GM23248 (cell line): Measurements from ENCODE around the gene TNFRSF11A. TPM values are rescaled to one million over a fixed set of nuclear protein-coding genes. Genes with fewer than 3 reads are reported as not detected.

Experiments used
- DNase-seq: peaks from one replicate; pipeline ENCODE4 v3.0.0-alpha.2; 2015
- H2AFZ ChIP-seq: fragments of 200-600 bp; sonication (generic); 2 replicates; pipeline ENCODE4 v1.6.1; 2016; ENCODE audit warnings: antibody characterized with exemption
- H3F3A ChIP-seq: fragments of 200-600 bp; sonication (generic); 2 replicates; pipeline ENCODE4 v1.6.1; 2016; ENCODE audit warnings: mild to moderate bottlenecking, antibody characterized with exemption, mixed run types; ENCODE audit not compliant: insufficient read depth
- H3K27ac ChIP-seq: fragments of 200-600 bp; sonication (generic); 2 replicates; pipeline ENCODE4 v1.5.1; 2016; ENCODE audit warnings: mild to moderate bottlenecking
- H3K27me3 ChIP-seq: fragments of 200-600 bp; sonication (generic); replicated peaks from 2 replicates; pipeline ENCODE4 v1.6.1; 2016; ENCODE audit warnings: mild to moderate bottlenecking; ENCODE audit not compliant: insufficient read depth
- H3K36me3 ChIP-seq: fragments of 200-600 bp; sonication (generic); 2 replicates; pipeline ENCODE4 v1.6.1; 2016; ENCODE audit warnings: low read depth, mild to moderate bottlenecking
- H3K4me1 ChIP-seq: fragments of 200-600 bp; sonication (generic); 2 replicates; pipeline ENCODE4 v1.6.1; 2016; ENCODE audit warnings: mild to moderate bottlenecking; ENCODE audit not compliant: insufficient read depth
- H3K4me2 ChIP-seq: fragments of 200-600 bp; sonication (generic); one replicate; pipeline ENCODE4 v1.6.1; 2016; ENCODE audit warnings: mild to moderate bottlenecking; ENCODE audit not compliant: unreplicated experiment
- H3K4me3 ChIP-seq: fragments of 200-600 bp; sonication (generic); 2 replicates; pipeline ENCODE4 v1.5.1; 2016; ENCODE audit warnings: mild to moderate bottlenecking
- H3K79me2 ChIP-seq: fragments of 200-600 bp; sonication (generic); 2 replicates; pipeline ENCODE4 v1.6.1; 2016; ENCODE audit warnings: mild to moderate bottlenecking; ENCODE audit not compliant: insufficient read depth
- H3K9ac ChIP-seq: fragments of 200-600 bp; sonication (generic); 2 replicates; pipeline ENCODE4 v1.6.1; 2016; ENCODE audit warnings: mild to moderate bottlenecking
- H3K9me2 ChIP-seq: fragments of 200-600 bp; sonication (generic); 2 replicates; pipeline ENCODE4 v1.6.1; 2016; ENCODE audit warnings: mixed run types, mild to moderate bottlenecking, moderate library complexity; ENCODE audit not compliant: insufficient read depth
- H3K9me3 ChIP-seq: fragments of 200-600 bp; sonication (generic); one replicate; pipeline ENCODE4 v1.6.1; 2017; ENCODE audit warnings: low read depth
- H4K20me1 ChIP-seq: fragments of 200-600 bp; sonication (generic); 2 replicates; pipeline ENCODE4 v1.6.0; 2016; ENCODE audit not compliant: insufficient read depth
- EZH2 ChIP-seq: fragments of 200-600 bp; sonication (generic); IDR thresholded peaks from 2 replicates; pipeline ENCODE4 v1.6.1; 2018; ENCODE audit warnings: antibody characterized with exemption, mild to moderate bottlenecking; ENCODE audit not compliant: insufficient read depth, poor library complexity, severe bottlenecking
- EZH2phosphoT487 ChIP-seq: fragments of 200-600 bp; sonication (generic); IDR thresholded peaks from 2 replicates; pipeline ENCODE4 v1.6.1; 2018; ENCODE audit warnings: antibody characterized with exemption, moderate library complexity, mild to moderate bottlenecking, low read depth; ENCODE audit not compliant: insufficient read depth
- WGBS, 2 experiments: methylation state at CpG; one replicate each; pipeline ENCODE4 v1.1.6; 2015 to 2017; ENCODE audit warnings: low lambda C conversion rate in 2 of 2, low coverage in 1 of 2; ENCODE audit errors: missing lambda C conversion rate in 2 of 2; 5-methylcytosine and 5-hydroxymethylcytosine counted together
- in situ Hi-C: fragments of 300-500 bp; cut with MboI; formaldehyde crosslinking; loops from 2 replicates; pipeline ENCODE4 v1.15.0; 2020
- polyA plus RNA-seq: library from polyadenylated mRNA; unstranded; fragments of >200 nt; fragmentation: Nextera tagmentation; extraction: Ambion mirVana; gene quantifications from 2 replicates; pipeline ENCODE4 v1.2.1, GENCODE V29; 2016
- small RNA-seq: library from RNA; depleted of rRNA; stranded (forward); fragments of <200 nt; gene quantifications from one replicate; pipeline ENCODE3, GENCODE V24; 2014; ENCODE audit warnings: low read depth, low replicate concordance
- total RNA-seq: library from RNA; depleted of rRNA; stranded (reverse); fragments of >200 nt; shearing (Covaris generic); gene quantifications from 2 replicates; pipeline ENCODE4 v1.2.3, GENCODE V29; 2014; rRNA removed

The TNFRSF11A gene
- total and polyA plus RNA-seq, 2 experiments from 2014 or later = 0.09 to 0.22 TPM

DNA sequence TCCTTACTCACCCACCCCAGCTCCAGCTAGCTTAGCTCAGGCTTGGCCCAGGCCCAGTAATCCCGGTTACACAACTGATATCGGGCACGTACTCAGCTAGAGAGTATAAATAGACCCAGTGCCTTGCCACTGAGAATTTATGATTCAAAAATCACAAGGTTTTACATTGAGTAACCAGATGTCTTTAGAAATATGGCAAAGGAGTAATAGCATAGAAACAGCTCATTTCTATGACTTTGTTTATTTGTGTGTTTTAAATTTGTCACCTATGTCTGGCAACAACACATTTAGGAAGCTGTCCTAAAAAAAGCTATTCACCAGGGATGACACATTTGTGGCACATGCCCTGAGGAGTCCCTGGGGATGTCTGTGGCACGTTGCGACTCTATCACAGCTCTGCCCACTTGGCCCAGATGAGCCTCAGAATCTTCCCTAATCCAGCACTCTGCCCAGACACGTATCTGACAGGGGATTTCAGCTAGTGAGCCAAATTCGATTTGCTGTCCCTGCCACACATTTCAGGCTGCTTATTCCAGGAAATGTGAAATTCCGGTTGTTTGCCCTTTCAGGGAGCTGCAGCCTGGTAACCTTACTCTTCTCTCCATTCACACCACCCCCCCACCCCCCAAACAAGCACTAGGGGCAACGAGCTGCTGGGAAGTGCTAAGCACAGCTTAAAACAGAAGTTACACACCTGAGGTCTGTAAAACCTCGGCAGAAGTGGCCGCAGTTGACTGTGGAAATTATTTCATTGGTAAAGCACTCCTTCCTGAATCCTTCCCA, 112.3 kb downstream of the TNFRSF11A start:
- H3K79me2 ChIP-seq = no peaks in the 10 kb centered on the region
- peak overlapping the region; percentile 51 for H2AFZ ChIP-seq
- H4K20me1 ChIP-seq = no peaks in the 10 kb centered on the region
- in situ Hi-C loops = no loop called here
- peak overlapping the region; percentile 25 for H3K4me3 ChIP-seq
- H3K4me2 ChIP-seq = peak overlapping the region; percentile 74
- peak overlapping the region; percentile 57 for H3K27ac ChIP-seq
- peak overlapping the region; percentile 48 for H3K9ac ChIP-seq
- no peaks in the 10 kb centered on the region for H3K9me2 ChIP-seq
- no peaks in the 10 kb centered on the region for H3K36me3 ChIP-seq
- WGBS, 2 experiments = 1 to 2% methylated on average over 11 of the region's 11 CpGs
- H3K27me3 ChIP-seq = no peaks in the 10 kb centered on the region
- H3K9me3 ChIP-seq = no peaks in the 10 kb centered on the region
- peaks cover 24% of the 10 kb centered on the region for H3K4me1 ChIP-seq
- TF ChIP-seq EZH2phosphoT487 (no peak), EZH2 (no peak)
- H3F3A ChIP-seq = peaks cover 21% of the 10 kb centered on the region; the same call in 1 of the 2 replicates
- peak; percentile 90 for DNase-seq

DNA sequence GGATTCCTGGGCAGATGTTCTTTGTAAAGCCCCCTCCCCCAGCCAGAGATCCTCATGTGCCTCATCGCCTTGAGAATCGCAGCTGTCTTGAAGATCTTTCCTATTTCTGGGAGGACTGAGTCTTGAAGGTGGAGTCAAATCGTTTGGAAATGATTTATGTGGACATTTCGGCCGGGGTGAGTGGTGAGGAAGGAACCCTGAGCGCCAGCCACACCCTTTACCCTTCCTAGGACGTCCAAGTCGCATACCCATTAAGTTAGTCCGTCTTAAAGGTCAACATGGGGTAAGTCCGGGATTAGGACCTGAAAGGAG, 112.9 kb downstream of the TNFRSF11A start:
- Histone ChIP-seq H3K4me1 (peaks cover 24% of the 10 kb centered on the region), H3K9me3 (no peaks in the 10 kb centered on the region), H3K79me2 (no peaks in the 10 kb centered on the region), H2AFZ (peak overlapping the region; percentile 51), H3K27me3 (no peaks in the 10 kb centered on the region), H3K4me2 (peak overlapping the region; percentile 74), H3F3A (peaks cover 21% of the 10 kb centered on the region; the same call in 1 of the 2 replicates), H3K9ac (peak overlapping the region; percentile 48), H4K20me1 (no peaks in the 10 kb centered on the region), H3K27ac (0 out of 2 replicates have a peak overlapping the region, but pooled peaks have one; percentile 57), H3K36me3 (no peaks in the 10 kb centered on the region), H3K4me3 (peak overlapping the region; percentile 25), H3K9me2 (no peaks in the 10 kb centered on the region)
- TF ChIP-seq EZH2 = no peak
- no peak for TF ChIP-seq EZH2phosphoT487
- WGBS, 2 experiments = 12 to 16% methylated on average over 10 of the region's 10 CpGs
- in situ Hi-C loops = no loop called here
- peak; percentile 44 for DNase-seq

DNA sequence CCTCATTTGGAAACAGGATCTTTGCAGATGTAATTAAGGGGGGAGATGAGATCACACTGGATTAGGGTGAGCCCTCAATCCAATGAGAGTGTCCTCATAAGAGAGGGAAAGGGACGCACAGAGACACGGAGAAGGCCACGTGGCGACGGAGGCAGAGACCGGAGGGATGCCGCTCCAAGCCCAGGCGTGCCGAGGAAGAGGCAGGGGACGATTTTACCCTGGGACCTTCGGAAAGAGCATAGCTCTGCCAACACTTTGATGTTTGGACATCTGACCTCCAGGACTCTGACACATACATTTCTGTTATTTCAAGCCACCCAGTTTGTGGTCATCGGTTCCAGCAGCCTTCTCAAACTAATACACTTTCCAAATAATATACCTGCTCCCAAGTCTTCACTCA, 113.3 kb downstream of the TNFRSF11A start:
- Histone ChIP-seq H3K36me3 (no peaks in the 10 kb centered on the region), H3F3A (peaks cover 21% of the 10 kb centered on the region; the same call in 1 of the 2 replicates), H3K27me3 (no peaks in the 10 kb centered on the region), H3K27ac (no peak overlapping the region), H3K9me3 (no peaks in the 10 kb centered on the region), H3K4me2 (peak overlapping the region; percentile 74), H3K4me3 (no peak overlapping the region), H3K9me2 (no peaks in the 10 kb centered on the region), H2AFZ (no peak overlapping the region), H3K4me1 (peaks cover 24% of the 10 kb centered on the region), H4K20me1 (no peaks in the 10 kb centered on the region), H3K79me2 (no peaks in the 10 kb centered on the region), H3K9ac (no peak overlapping the region)
- 97% methylated on average over 9 to 12 of the region's 12 CpGs for WGBS, 2 experiments
- TF ChIP-seq EZH2 (no peak), EZH2phosphoT487 (no peak)
- in situ Hi-C loops = no loop called here
- no peak for DNase-seq

DNA sequence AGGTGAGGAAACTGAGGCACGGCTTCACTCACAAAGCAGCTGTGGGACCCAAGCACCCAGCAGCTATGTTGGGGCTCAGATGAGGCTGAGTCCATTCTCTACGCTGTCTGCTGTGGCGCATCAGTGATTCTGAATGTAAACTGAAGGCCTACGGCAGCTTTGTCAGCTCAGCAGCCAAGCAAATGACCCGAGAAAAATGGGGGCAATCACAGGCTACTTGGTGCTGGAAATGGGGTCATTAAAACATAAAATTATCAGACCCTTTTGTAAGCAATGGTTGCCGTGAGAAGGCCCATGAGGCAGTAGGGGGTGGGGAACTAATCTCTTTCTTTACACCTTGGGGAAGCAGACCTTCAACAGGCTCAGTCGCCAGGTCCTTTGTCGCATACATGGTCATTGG, 113.8 kb downstream of the TNFRSF11A start:
- peaks cover 24% of the 10 kb centered on the region for H3K4me1 ChIP-seq
- TF ChIP-seq EZH2 = no peak
- TF ChIP-seq EZH2phosphoT487 = no peak
- no peak overlapping the region for H3K4me3 ChIP-seq
- no peak overlapping the region for H2AFZ ChIP-seq
- no peaks in the 10 kb centered on the region for H4K20me1 ChIP-seq
- in situ Hi-C loops = no loop called here
- DNase-seq = no peak
- H3K9me2 ChIP-seq = no peaks in the 10 kb centered on the region
- 95 to 99% methylated on average over 8 of the region's 8 CpGs for WGBS, 2 experiments
- no peak overlapping the region for H3K4me2 ChIP-seq
- no peaks in the 10 kb centered on the region for H3K27me3 ChIP-seq
- H3K27ac ChIP-seq = no peak overlapping the region
- no peaks in the 10 kb centered on the region for H3K9me3 ChIP-seq
- H3F3A ChIP-seq = peaks cover 21% of the 10 kb centered on the region; the same call in 1 of the 2 replicates
- H3K36me3 ChIP-seq = no peaks in the 10 kb centered on the region
- H3K79me2 ChIP-seq = no peaks in the 10 kb centered on the region
- H3K9ac ChIP-seq = no peak overlapping the region

Small RNA genes within 50 kb of the gene (small RNA-seq; reads per million reads assigned to genes)
- gene AC100843.2 (not detected), gene RF00019 (not detected)

Other genes with a start within 250 kb of the TNFRSF11A start
- gene PIGN, start 138.3 kb upstream of the TNFRSF11A start, total RNA-seq = 22.3 and 27.2 TPM in 2 replicates
- 16.0 and 17.5 TPM in 2 replicates for gene PIGN, start 138.3 kb upstream of the TNFRSF11A start, polyA plus RNA-seq
- 31.6 and 38.6 TPM in 2 replicates for gene RELCH, start 138.1 kb upstream of the TNFRSF11A start, total RNA-seq
- 7.9 and 8.6 TPM in 2 replicates for gene RELCH, start 138.1 kb upstream of the TNFRSF11A start, polyA plus RNA-seq
- 1.7 and 3.0 TPM in 2 replicates for gene ZCCHC2, start 197.7 kb downstream of the TNFRSF11A start, total RNA-seq
- 0.81 and 1.1 TPM in 2 replicates for gene ZCCHC2, start 197.7 kb downstream of the TNFRSF11A start, polyA plus RNA-seq